ENCODE data around the gene IGSF6.

GRCh38 chr16:21598206-21598605 is 54.2 kb downstream of the IGSF6 start:
- TF ChIP-seq CTCF (IDR thresholded peaks at IDR 0.05) (no peak), POLR2A (IDR thresholded peaks at IDR 0.05) (no peak)
